Fibroblast of the aortic adventitia (primary cell): ENCODE results near the gene ANKRD13A. TPM values are rescaled to one million over a fixed set of nuclear protein-coding genes. Genes with fewer than 3 reads are reported as not detected.

ENCODE experiments used
- DNase-seq: peaks from one replicate; pipeline ENCODE4 v3.0.0-alpha.2; 2010; ENCODE audit warnings: low read depth
- H3K4me3 ChIP-seq: 2 replicates; pipeline ENCODE4 v1.5.1; 2011; ENCODE audit warnings: low read depth, mild to moderate bottlenecking, control low read depth, low read length, moderate library complexity
- CTCF ChIP-seq: IDR thresholded peaks from 2 replicates; pipeline ENCODE4 v1.5.1; 2011; ENCODE audit warnings: mild to moderate bottlenecking, low read length, control low read depth, inconsistent platforms; ENCODE audit not compliant: insufficient read depth
- total RNA-seq: library from RNA; depleted of rRNA; stranded (reverse); fragments of >200 nt; gene quantifications from 2 replicates; pipeline ENCODE4 v1.2.3, GENCODE V29; 2012; ENCODE audit warnings: low replicate concordance

ANKRD13A gene
- total RNA-seq, 1 donor: 91.5 TPM

- DNase-seq: no peak
- no peak for TF ChIP-seq CTCF
- no peak overlapping the region for H3K4me3 ChIP-seq
Observed at GRCh38 chr12:109953656-109954055, 45.6 kb upstream of the ANKRD13A start.

GRCh38 chr12:109958374-109958773, 40.9 kb upstream of the ANKRD13A start:
- no peak for DNase-seq
- TF ChIP-seq CTCF: no peak
- H3K4me3 ChIP-seq: no peak overlapping the region

- no peak for DNase-seq
- H3K4me3 ChIP-seq: no peak overlapping the region
- no peak for TF ChIP-seq CTCF
Observed at GRCh38 chr12:109959411-109960093, 39.7 kb upstream of the ANKRD13A start.

- no peak for TF ChIP-seq CTCF
- no peak overlapping the region for H3K4me3 ChIP-seq
- no peak for DNase-seq
Observed at GRCh38 chr12:109961201-109961600, 38.0 kb upstream of the ANKRD13A start.

GRCh38 chr12:109961612-109962011, 37.6 kb upstream of the ANKRD13A start:
- no peak for DNase-seq
- no peak for TF ChIP-seq CTCF
- H3K4me3 ChIP-seq: no peak overlapping the region

GRCh38 chr12:109962398-109962797, 36.8 kb upstream of the ANKRD13A start:
- H3K4me3 ChIP-seq: no peak overlapping the region
- no peak for DNase-seq
- TF ChIP-seq CTCF: no peak

GRCh38 chr12:109963330-109963729, 35.9 kb upstream of the ANKRD13A start:
- no peak overlapping the region for H3K4me3 ChIP-seq
- no peak for DNase-seq
- TF ChIP-seq CTCF: no peak
